DOHH2 (cell line): ENCODE data around the gene PRRC2B.

Source experiments
- H3F3A ChIP-seq: fragments of 200-600 bp; sonication (generic), shearing (Covaris generic); 2 replicates; pipeline ENCODE4 v1.6.0; 2016; ENCODE audit warnings: antibody characterized with exemption, mild to moderate bottlenecking; ENCODE audit not compliant: control insufficient read depth, insufficient read depth
- H3K27ac ChIP-seq: fragments of 200-600 bp; sonication (generic); 2 replicates; pipeline ENCODE4 v1.5.1; 2014; ENCODE audit warnings: low read depth, mild to moderate bottlenecking, low read length, moderate library complexity
- H3K27me3 ChIP-seq: fragments of 200-600 bp; sonication (generic); 2 replicates; pipeline ENCODE4 v1.6.1; 2014; ENCODE audit warnings: mild to moderate bottlenecking, low read length, mixed read lengths; ENCODE audit not compliant: control insufficient read depth
- H3K36me3 ChIP-seq: fragments of 200-600 bp; sonication (generic); 2 replicates; pipeline ENCODE4 v1.6.1; 2014; ENCODE audit warnings: mild to moderate bottlenecking, low read length, moderate library complexity, mixed read lengths; ENCODE audit not compliant: control insufficient read depth
- H3K4me1 ChIP-seq: fragments of 200-600 bp; sonication (generic); 2 replicates; pipeline ENCODE4 v1.6.1; 2014; ENCODE audit warnings: mild to moderate bottlenecking, low read length, mixed read lengths; ENCODE audit not compliant: control insufficient read depth
- H3K4me2 ChIP-seq: fragments of 200-600 bp; sonication (generic); 2 replicates; pipeline ENCODE4 v1.6.0; 2014; ENCODE audit warnings: mild to moderate bottlenecking, low read length, moderate library complexity
- H3K4me3 ChIP-seq: fragments of 200-600 bp; sonication (generic); 2 replicates; pipeline ENCODE4 v1.5.1; 2014; ENCODE audit warnings: mild to moderate bottlenecking, low read length, mixed read lengths
- H3K79me2 ChIP-seq: fragments of 200-600 bp; sonication (generic); 2 replicates; pipeline ENCODE4 v1.6.1; 2014; ENCODE audit warnings: mild to moderate bottlenecking, low read length, mixed read lengths; ENCODE audit not compliant: control insufficient read depth
- H3K9me2 ChIP-seq: fragments of 200-600 bp; sonication (generic); replicated peaks from 2 replicates; pipeline ENCODE4 v1.6.1; 2014; ENCODE audit warnings: mild to moderate bottlenecking, low read length, mixed read lengths; ENCODE audit not compliant: control insufficient read depth
- H3K9me3 ChIP-seq: fragments of 200-600 bp; sonication (generic); 2 replicates; pipeline ENCODE4 v1.6.1; 2014; ENCODE audit warnings: antibody characterized with exemption, low read length, mixed read lengths; ENCODE audit not compliant: control insufficient read depth, insufficient read depth
- H4K20me1 ChIP-seq: fragments of 200-600 bp; sonication (generic); 2 replicates; pipeline ENCODE4 v1.6.0; 2014; ENCODE audit warnings: low read depth, mild to moderate bottlenecking, antibody characterized with exemption, low read length, moderate library complexity; ENCODE audit not compliant: control insufficient read depth, insufficient read depth
- CTCF ChIP-seq: fragments of 200-600 bp; sonication (generic); IDR thresholded peaks from one replicate; pipeline ENCODE4 v1.5.1; 2014; ENCODE audit warnings: antibody characterized with exemption, mild to moderate bottlenecking, low read depth, low read length; ENCODE audit not compliant: poor library complexity, severe bottlenecking
- EZH2phosphoT487 ChIP-seq: fragments of 200-600 bp; sonication (generic); IDR thresholded peaks from 2 replicates; pipeline ENCODE4 v1.6.1; 2017; ENCODE audit warnings: borderline replicate concordance, mild to moderate bottlenecking, antibody characterized with exemption, low read length, moderate library complexity, mixed read lengths

PRRC2B gene

GRCh38 chr9:131484051-131484445 lies 90.2 kb downstream of the PRRC2B start:
- H3K4me1 ChIP-seq: no peaks in the 10 kb centered on the region
- H3K36me3 ChIP-seq: peaks cover 98% of the 10 kb centered on the region
- TF ChIP-seq EZH2phosphoT487 (no peak), CTCF (no peak)
- H3K79me2 ChIP-seq: peaks cover 5% of the 10 kb centered on the region
- H3K9me2 ChIP-seq: no peaks in the 10 kb centered on the region
- H3K27ac ChIP-seq: no peak overlapping the region
- no peaks in the 10 kb centered on the region for H3K27me3 ChIP-seq
- H3K9me3 ChIP-seq: no peaks in the 10 kb centered on the region
- H4K20me1 ChIP-seq: peaks cover 4% of the 10 kb centered on the region
- no peak overlapping the region for H3K4me2 ChIP-seq
- no peak overlapping the region for H3K4me3 ChIP-seq
- no peaks in the 10 kb centered on the region for H3F3A ChIP-seq

GRCh38 chr9:131484560-131485185 lies 90.8 kb downstream of the PRRC2B start:
- no peaks in the 10 kb centered on the region for H3K4me1 ChIP-seq
- TF ChIP-seq CTCF: no peak
- TF ChIP-seq EZH2phosphoT487: no peak
- peaks cover 2% of the 10 kb centered on the region; the same call in 1 of the 2 replicates for H4K20me1 ChIP-seq
- peaks cover 97% of the 10 kb centered on the region for H3K36me3 ChIP-seq
- no peaks in the 10 kb centered on the region for H3F3A ChIP-seq
- no peaks in the 10 kb centered on the region for H3K27me3 ChIP-seq
- H3K4me2 ChIP-seq: no peak overlapping the region
- H3K27ac ChIP-seq: no peak overlapping the region
- H3K4me3 ChIP-seq: no peak overlapping the region
- H3K9me3 ChIP-seq: no peaks in the 10 kb centered on the region
- no peaks in the 10 kb centered on the region; the same call in 1 of the 2 replicates for H3K79me2 ChIP-seq
- no peaks in the 10 kb centered on the region for H3K9me2 ChIP-seq

- H3K79me2 ChIP-seq: no peaks in the 10 kb centered on the region; the same call in 1 of the 2 replicates
Measured at GRCh38 chr9:131485206-131485605, 91.3 kb downstream of the PRRC2B start.

More at GRCh38 chr9:131485206-131485605, 91.3 kb downstream of the PRRC2B start:
- Histone ChIP-seq H3K27ac (no peak overlapping the region), H3K27me3 (no peaks in the 10 kb centered on the region), H3K36me3 (peaks cover 97% of the 10 kb centered on the region), H3K9me2 (no peaks in the 10 kb centered on the region), H3K9me3 (no peaks in the 10 kb centered on the region), H3K4me1 (no peaks in the 10 kb centered on the region), H4K20me1 (peaks cover 2% of the 10 kb centered on the region; the same call in 1 of the 2 replicates), H3K4me2 (no peak overlapping the region), H3K4me3 (no peak overlapping the region), H3F3A (no peaks in the 10 kb centered on the region)
- TF ChIP-seq CTCF (no peak), EZH2phosphoT487 (no peak)
